ENCODE measurements around the gene PANX1. TPM values are rescaled to one million over a fixed set of nuclear protein-coding genes. Genes with fewer than 3 reads are reported as not detected.
A peak's percentile ranks its signal among the peaks of the same experiment; 100 is the strongest.
"Not testable (repeated sequence)": the region's sequence is repeated elsewhere in the genome, so short reads cannot be mapped to it uniquely, and the experiment has no call there.

PANX1 gene
- total RNA-seq, 6 experiments from 2014 or later: 9.3 to 20.4 (median 13.7) TPM

- Histone ChIP-seq H3K4me3 (no peak overlapping the region), H3K27me3 (no peaks in the 10 kb centered on the region), H3K36me3 (no peaks in the 10 kb centered on the region), H3K9me3 (no peaks in the 10 kb centered on the region), H3K4me1 (peaks cover 0 to 16% (median 4%) of the 10 kb centered on the region in 4 donors), H3K27ac (no peak overlapping the region)
- WGBS (ENCODE audit: insufficient coverage, low coverage, low lambda C conversion rate, missing lambda C conversion rate): 47% methylated on average over 1 of the region's 1 CpG
- no peak for ATAC-seq
- no peak for DNase-seq
- TF ChIP-seq POLR2A (IDR thresholded peaks at IDR 0.05): no peak
- TF ChIP-seq, protein P1, sequence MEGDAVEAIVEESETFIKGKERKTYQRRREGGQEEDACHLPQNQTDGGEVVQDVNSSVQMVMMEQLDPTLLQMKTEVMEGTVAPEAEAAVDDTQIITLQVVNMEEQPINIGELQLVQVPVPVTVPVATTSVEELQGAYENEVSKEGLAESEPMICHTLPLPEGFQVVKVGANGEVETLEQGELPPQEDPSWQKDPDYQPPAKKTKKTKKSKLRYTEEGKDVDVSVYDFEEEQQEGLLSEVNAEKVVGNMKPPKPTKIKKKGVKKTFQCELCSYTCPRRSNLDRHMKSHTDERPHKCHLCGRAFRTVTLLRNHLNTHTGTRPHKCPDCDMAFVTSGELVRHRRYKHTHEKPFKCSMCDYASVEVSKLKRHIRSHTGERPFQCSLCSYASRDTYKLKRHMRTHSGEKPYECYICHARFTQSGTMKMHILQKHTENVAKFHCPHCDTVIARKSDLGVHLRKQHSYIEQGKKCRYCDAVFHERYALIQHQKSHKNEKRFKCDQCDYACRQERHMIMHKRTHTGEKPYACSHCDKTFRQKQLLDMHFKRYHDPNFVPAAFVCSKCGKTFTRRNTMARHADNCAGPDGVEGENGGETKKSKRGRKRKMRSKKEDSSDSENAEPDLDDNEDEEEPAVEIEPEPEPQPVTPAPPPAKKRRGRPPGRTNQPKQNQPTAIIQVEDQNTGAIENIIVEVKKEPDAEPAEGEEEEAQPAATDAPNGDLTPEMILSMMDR (IDR thresholded peaks at IDR 0.05): no peak
- intact Hi-C loops (cut with DNase I): no loop called here
Observed at GRCh38 chr11:94112206-94112953, 16.3 kb upstream of the PANX1 start.

DNA sequence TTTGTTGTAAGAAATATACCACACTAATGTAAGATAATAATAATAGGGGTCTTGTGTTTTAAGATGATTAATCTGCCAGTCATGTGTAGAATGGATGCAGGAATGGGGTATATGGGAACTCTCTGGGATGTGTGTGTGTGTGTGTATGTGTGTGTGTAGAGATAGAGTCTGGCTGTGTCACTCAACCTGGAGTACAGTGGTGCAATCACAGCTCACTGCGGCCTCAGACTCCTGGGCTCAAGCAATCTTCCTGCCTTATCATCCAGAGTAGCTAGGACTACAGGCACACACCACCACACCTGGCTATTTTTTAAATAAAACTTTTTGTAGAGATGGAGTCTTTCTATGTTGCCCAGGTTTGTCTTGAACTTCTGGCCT is 11.5 kb upstream of the PANX1 start:
- ATAC-seq (peak in 3 of 4 donors; percentile 32 to 57 (median 52)), DNase-seq (no peak)
- WGBS (ENCODE audit: insufficient coverage, low coverage, low lambda C conversion rate, missing lambda C conversion rate): 29% methylated on average over 1 of the region's 1 CpG
- intact Hi-C loops (cut with DNase I): no loop called here
- no peak overlapping the region for H3K4me3 ChIP-seq
- H3K36me3 ChIP-seq: no peaks in the 10 kb centered on the region
- no peak overlapping the region for H3K27ac ChIP-seq
- peaks cover 0 to 16% (median 4%) of the 10 kb centered on the region in 4 donors for H3K4me1 ChIP-seq
- H3K9me3 ChIP-seq: no peaks in the 10 kb centered on the region
- TF ChIP-seq, protein P1 (IDR thresholded peaks at IDR 0.05): no peak
- TF ChIP-seq POLR2A (IDR thresholded peaks at IDR 0.05): no peak
- H3K27me3 ChIP-seq: no peaks in the 10 kb centered on the region

DNA sequence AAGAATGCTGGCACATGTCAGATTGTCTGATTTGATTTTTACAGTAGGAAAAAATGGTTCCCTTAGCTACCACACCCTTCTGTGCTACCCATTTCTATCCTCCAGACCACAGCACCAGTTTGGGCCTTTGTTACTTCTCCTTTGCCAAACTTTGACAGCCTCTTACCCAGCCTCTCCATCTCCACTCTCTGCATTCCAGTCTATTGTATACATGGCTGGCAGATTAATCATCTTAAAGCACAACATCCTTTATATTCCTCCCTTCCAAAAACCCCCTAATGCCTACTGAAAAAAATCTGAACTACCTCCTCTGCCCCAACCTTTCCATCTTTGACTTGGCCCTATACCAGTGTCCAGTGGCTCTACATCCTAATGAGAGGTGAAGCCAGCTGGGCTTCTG is 10.8 kb upstream of the PANX1 start:
- intact Hi-C loops (cut with DNase I): no loop called here

DNA sequence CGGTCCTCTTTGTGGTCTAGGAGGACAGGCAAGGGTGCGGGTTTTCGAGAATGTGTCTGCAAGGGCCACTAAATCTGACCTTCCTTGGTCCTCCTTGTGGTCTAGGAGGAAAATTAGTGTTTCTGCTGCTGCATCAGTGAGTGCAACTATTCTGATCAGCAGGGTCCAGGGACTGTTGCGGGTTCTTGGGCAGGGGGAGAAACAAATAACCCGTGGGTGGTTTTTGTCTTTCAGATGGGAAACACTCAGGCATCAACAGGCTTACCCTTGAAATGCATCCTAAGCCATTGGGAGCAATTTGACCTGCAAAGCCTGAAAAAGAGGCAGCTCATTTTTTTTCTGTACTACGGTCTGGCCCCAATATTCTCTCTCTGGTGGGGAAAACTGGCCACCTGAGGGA is 9.0 kb upstream of the PANX1 start:
- peaks cover 0 to 16% (median 4%) of the 10 kb centered on the region in 4 donors for H3K4me1 ChIP-seq
- ATAC-seq; H3K27ac ChIP-seq; H3K9me3 ChIP-seq; intact Hi-C loops (cut with DNase I); H3K27me3 ChIP-seq; DNase-seq; H3K36me3 ChIP-seq; H3K4me3 ChIP-seq: not testable (repeated sequence)
- WGBS (ENCODE audit: insufficient coverage, low coverage, low lambda C conversion rate, missing lambda C conversion rate): 91% methylated on average over 5 of the region's 6 CpGs

More for the DNA sequence above, 10.8 kb upstream of the PANX1 start:
- TF ChIP-seq POLR2A (IDR thresholded peaks at IDR 0.05): no peak
- TF ChIP-seq, protein P1 (IDR thresholded peaks at IDR 0.05): no peak
- H3K4me1 ChIP-seq: peaks cover 0 to 16% (median 4%) of the 10 kb centered on the region in 4 donors
- ATAC-seq: no peak
- no peak for DNase-seq
- no peaks in the 10 kb centered on the region for H3K9me3 ChIP-seq
- no peak overlapping the region for H3K4me3 ChIP-seq
- H3K36me3 ChIP-seq: no peaks in the 10 kb centered on the region
- H3K27ac ChIP-seq: no peak overlapping the region
- no peaks in the 10 kb centered on the region for H3K27me3 ChIP-seq

GRCh38 chr11:94120516-94120915 is 8.1 kb upstream of the PANX1 start:
- 73% methylated on average over 2 of the region's 2 CpGs for WGBS (ENCODE audit: insufficient coverage, low coverage, low lambda C conversion rate, missing lambda C conversion rate)
- DNase-seq; intact Hi-C loops (cut with DNase I); H3K27ac ChIP-seq; H3K9me3 ChIP-seq; H3K4me3 ChIP-seq; ATAC-seq; H3K27me3 ChIP-seq; H3K36me3 ChIP-seq: not testable (repeated sequence)
- H3K4me1 ChIP-seq: peaks cover 0 to 16% (median 3%) of the 10 kb centered on the region in 4 donors

All from right lobe of liver (tissue), 6 donors.